ENCODE measurements around the gene OTOA.

DNA sequence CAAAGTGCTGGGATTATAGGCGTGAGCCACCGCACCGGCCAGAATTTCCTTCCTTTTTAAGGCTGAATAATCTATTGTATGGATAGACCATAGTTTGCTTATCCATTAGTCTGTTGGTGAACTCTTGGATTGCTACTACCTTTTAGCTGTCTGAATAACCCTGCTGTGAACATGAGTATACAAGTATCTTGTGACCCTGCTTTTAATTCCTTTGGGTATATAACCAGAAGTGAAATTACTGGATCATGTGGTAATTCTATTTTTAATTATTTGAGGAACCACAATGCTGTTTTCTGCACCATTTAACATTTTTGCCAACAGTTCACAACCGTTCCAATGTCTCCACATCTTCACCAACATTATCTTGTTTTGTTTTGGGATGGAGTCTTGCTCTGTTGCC, 4.6 kb upstream of the OTOA start:
- TF ChIP-seq GABPA (IDR thresholded peaks at IDR 0.05; ENCODE audit: borderline replicate concordance, insufficient read depth, low read length) = no peak
- TF ChIP-seq CTCF (IDR thresholded peaks at IDR 0.05; ENCODE audit: control extremely low read depth in 1 of 3, insufficient read depth in 1 of 3, low read depth in 1 of 3, low read length in 3 of 3) = no peak
- TF ChIP-seq POLR2AphosphoS5 (IDR thresholded peaks at IDR 0.05; ENCODE audit: low read depth, low read length) = no peak
- TF ChIP-seq EP300 (IDR thresholded peaks at IDR 0.05; ENCODE audit: borderline replicate concordance in 1 of 2, low read depth in 2 of 2, low read length in 2 of 2) = no peak
- no peak for TF ChIP-seq CEBPB (IDR thresholded peaks at IDR 0.05; ENCODE audit: low read depth, low read length)

All from H1 (cell line).